HUES6 (cell line): ENCODE data around the gene SLC25A22.

Experiments
- H3K27ac ChIP-seq: 2 replicates; pipeline ENCODE4 v1.7.0; 2013; ENCODE audit warnings: low read depth, mild to moderate bottlenecking, low read length, inconsistent platforms
- H3K27me3 ChIP-seq: 2 replicates; pipeline ENCODE4 v1.6.1; 2013; ENCODE audit warnings: low read length; ENCODE audit not compliant: control insufficient read depth, insufficient read depth
- H3K36me3 ChIP-seq: 2 replicates; pipeline ENCODE4 v1.6.1; 2013; ENCODE audit warnings: low read length; ENCODE audit not compliant: control insufficient read depth, insufficient read depth
- H3K4me1 ChIP-seq: 2 replicates; pipeline ENCODE4 v1.6.1; 2013; ENCODE audit warnings: low read length; ENCODE audit not compliant: control insufficient read depth, insufficient read depth
- H3K4me3 ChIP-seq: 2 replicates; pipeline ENCODE4 v1.5.1; 2013; ENCODE audit warnings: low read depth, low read length
- H3K9ac ChIP-seq: one replicate; pipeline ENCODE4 v1.6.1; 2013; ENCODE audit warnings: mild to moderate bottlenecking, low read length
- H3K9me3 ChIP-seq: 2 replicates; pipeline ENCODE4 v1.6.1; 2013; ENCODE audit warnings: low read depth, low read length; ENCODE audit not compliant: control insufficient read depth, insufficient read depth

The SLC25A22 gene

GRCh38 chr11:832529-833113, 34.5 kb upstream of the SLC25A22 start, which contains the start of gene CD151:
CD151 (plus strand) TSS chr11:832952; CDS start chr11:836070, 3,118 bp downstream.
- Histone ChIP-seq H3K9me3 (no peaks in the 10 kb centered on the region), H3K36me3 (peaks cover 11% of the 10 kb centered on the region), H3K27me3 (peaks cover 49% of the 10 kb centered on the region), H3K4me1 (peaks cover 64% of the 10 kb centered on the region), H3K9ac (peak within 1 kb of the TSS; percentile 70), H3K27ac (peak within 1 kb of the TSS; percentile 22; the same call in 1 of the 2 replicates), H3K4me3 (peak within 1 kb of the TSS; percentile 75)

GRCh38 chr11:831961-832528, 34.0 kb upstream of the SLC25A22 start:
- H3K9me3 ChIP-seq = no peaks in the 10 kb centered on the region
- H3K36me3 ChIP-seq = peaks cover 5% of the 10 kb centered on the region
- peaks cover 55% of the 10 kb centered on the region for H3K27me3 ChIP-seq
- peaks cover 67% of the 10 kb centered on the region for H3K4me1 ChIP-seq
- no peak overlapping the region for H3K27ac ChIP-seq
- H3K4me3 ChIP-seq = peak overlapping the region; percentile 75
- H3K9ac ChIP-seq = peak overlapping the region; percentile 64

- H3K27ac ChIP-seq = no peak overlapping the region
These were observed 33.2 kb upstream of the SLC25A22 start for GRCh38 chr11:831118-831864.

DNA sequence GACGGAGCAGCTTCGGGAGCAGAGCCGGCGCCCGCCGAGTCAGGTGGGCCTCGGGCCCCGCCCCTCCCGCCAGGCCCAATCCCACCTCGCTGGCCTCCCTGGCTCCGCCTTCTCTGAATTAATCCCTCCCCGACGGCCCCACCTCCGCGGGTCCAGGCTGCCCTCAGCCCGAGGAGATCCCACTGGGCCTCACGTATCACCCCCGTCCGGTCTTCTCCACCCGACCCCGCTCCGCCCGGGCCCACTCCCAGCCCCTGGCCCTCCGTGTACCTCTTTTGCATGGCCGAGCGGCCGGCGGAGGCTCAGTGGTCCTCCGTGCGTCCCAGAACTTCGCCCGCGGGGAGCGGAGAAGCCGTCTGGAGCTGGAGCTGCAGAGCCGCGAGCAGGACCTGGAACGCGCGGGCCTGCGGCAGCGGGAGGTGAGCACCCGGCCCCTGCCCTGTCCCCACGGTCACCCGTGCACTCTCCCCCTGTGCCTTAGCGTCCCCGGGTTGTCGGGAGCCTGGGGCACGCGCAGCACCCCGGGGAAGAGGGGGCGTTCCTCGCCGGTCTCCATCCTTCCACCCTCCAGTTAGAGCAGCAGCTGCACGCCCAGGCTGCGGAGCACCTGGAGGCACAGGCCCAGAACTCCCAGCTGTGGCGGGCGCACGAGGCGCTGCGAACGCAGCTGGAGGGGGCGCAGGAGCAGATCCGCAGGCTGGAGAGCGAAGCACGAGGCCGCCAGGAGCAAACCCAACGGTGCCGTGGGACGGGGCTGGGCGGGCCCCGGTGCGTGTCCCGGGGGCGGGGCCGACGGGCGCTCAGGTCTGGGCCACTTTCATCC, 32.4 kb upstream of the SLC25A22 start:
- Histone ChIP-seq H3K4me3 (peak overlapping the region; percentile 62), H3K4me1 (peaks cover 67% of the 10 kb centered on the region), H3K27me3 (peaks cover 70% of the 10 kb centered on the region), H3K9me3 (no peaks in the 10 kb centered on the region), H3K27ac (no peak overlapping the region), H3K36me3 (no peaks in the 10 kb centered on the region), H3K9ac (no peak overlapping the region)

More at GRCh38 chr11:831118-831864, 33.2 kb upstream of the SLC25A22 start:
- Histone ChIP-seq H3K36me3 (no peaks in the 10 kb centered on the region; the same call in 1 of the 2 replicates), H3K4me1 (peaks cover 67% of the 10 kb centered on the region), H3K27me3 (peaks cover 63% of the 10 kb centered on the region), H3K9me3 (no peaks in the 10 kb centered on the region), H3K9ac (no peak overlapping the region), H3K4me3 (peak overlapping the region; percentile 75)

DNA sequence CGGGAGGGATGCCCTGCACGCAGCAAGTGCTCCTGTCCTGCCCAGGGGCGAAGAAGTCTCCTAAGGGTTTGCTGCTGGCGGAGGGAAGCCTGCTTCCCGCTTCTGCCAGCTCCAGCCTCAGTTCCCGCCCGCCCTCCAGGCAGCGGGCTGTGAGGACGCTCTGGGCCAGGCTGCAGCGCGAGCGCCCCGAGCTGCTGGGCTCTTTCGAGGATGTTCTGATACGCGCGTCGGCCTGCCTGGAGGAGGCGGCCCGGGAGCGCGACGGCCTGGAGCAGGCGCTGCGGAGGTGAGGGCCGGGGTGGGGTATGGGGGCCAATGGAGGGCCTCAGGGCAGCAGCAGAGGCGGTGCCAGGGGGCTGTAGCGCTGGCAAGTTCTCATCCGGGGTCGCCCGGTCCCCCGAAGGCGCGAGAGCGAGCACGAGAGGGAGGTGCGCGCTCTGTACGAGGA, 31.8 kb upstream of the SLC25A22 start:
- no peak overlapping the region for H3K27ac ChIP-seq
- peaks cover 64% of the 10 kb centered on the region for H3K4me1 ChIP-seq
- H3K4me3 ChIP-seq = peak overlapping the region; percentile 62
- H3K36me3 ChIP-seq = no peaks in the 10 kb centered on the region
- no peaks in the 10 kb centered on the region for H3K9me3 ChIP-seq
- peaks cover 75% of the 10 kb centered on the region for H3K27me3 ChIP-seq
- no peak overlapping the region for H3K9ac ChIP-seq

DNA sequence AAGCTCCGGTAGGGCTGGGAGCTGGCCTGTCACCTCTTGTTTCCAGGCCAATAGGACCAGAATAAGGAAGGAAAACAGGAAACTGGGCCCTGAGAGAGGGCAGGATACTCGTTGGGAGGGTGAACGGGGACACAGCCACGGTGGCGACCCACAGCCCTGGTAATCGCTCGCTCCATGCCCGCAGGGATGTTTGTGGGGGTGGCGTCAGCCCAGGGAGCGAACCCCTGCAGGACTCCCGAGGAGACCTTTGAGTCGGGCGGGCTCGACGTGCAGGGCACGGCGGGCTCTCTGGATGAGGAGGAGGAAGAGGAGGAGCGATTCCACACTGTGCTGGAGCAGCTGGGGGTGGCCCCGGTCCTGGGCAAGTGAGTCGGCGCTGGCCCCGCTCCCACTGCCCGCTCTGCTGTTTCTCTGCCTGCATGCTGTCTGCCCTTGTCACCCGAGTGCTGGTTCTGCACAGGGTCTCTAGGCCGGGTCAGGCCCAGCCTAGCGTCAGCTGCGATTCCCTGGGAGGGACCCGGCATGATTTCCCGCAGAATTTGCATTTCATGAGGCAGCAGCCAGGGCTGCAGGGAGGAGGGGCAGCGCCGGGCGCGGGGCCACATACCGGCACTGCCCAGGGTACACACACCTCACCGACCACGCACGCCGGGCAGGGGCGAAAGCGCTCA, 31.2 kb upstream of the SLC25A22 start:
- no peaks in the 10 kb centered on the region for H3K9me3 ChIP-seq
- peak overlapping the region; percentile 62 for H3K4me3 ChIP-seq
- no peak overlapping the region for H3K9ac ChIP-seq
- H3K36me3 ChIP-seq = peaks cover 3% of the 10 kb centered on the region; the same call in 1 of the 2 replicates
- H3K27me3 ChIP-seq = peaks cover 75% of the 10 kb centered on the region
- peaks cover 58% of the 10 kb centered on the region for H3K4me1 ChIP-seq
- H3K27ac ChIP-seq = no peak overlapping the region

DNA sequence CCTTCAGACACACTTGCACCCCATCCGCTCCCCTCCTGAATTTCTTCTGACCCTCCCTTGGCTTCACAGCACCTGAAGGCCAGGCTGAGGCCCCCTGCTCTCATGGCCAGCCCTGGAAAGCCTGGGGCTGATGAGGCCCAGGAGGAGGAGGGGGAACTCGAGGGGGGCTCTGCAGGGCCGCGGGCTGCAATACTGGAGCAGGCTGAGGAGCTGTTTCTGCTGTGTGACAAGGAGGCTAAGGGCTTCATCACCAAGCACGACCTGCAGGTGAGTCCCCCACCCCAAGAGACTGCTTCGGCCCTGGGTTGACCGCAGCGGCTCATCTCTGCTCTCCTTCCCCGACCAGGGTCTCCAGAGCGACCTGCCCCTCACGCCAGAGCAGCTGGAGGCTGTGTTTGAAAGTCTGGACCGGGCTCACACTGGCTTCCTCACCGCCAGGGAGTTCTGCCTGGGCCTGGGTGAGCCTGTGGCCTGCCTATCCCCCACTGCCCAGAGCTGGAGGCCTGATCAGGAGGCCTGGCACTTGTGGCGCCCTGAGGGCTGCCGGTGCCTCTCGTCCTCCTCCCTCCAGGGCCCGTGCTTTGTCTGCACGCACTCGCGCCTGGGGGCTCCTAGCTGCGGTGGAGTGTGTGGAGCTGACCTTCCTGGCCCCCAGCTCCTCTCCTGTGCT, 30.6 kb upstream of the SLC25A22 start:
- H3K9me3 ChIP-seq = no peaks in the 10 kb centered on the region
- peaks cover 8% of the 10 kb centered on the region; the same call in 1 of the 2 replicates for H3K36me3 ChIP-seq
- peak overlapping the region; percentile 62 for H3K4me3 ChIP-seq
- H3K4me1 ChIP-seq = peaks cover 51% of the 10 kb centered on the region
- peaks cover 75% of the 10 kb centered on the region for H3K27me3 ChIP-seq
- H3K27ac ChIP-seq = no peak overlapping the region
- H3K9ac ChIP-seq = no peak overlapping the region

- Histone ChIP-seq H3K36me3 (peaks cover 8% of the 10 kb centered on the region; the same call in 1 of the 2 replicates), H3K4me1 (peaks cover 49% of the 10 kb centered on the region), H3K9me3 (no peaks in the 10 kb centered on the region), H3K4me3 (peak within 1 kb of the TSS; percentile 62), H3K27me3 (peaks cover 75% of the 10 kb centered on the region), H3K27ac (no peak within 1 kb of the TSS), H3K9ac (peak within 1 kb of the TSS; percentile 4)
These were observed 29.8 kb upstream of the SLC25A22 start, which contains the start of gene CRACR2B for GRCh38 chr11:827897-828192. CRACR2B (plus strand) TSS chr11:827919; CDS start chr11:828608, 689 bp downstream.

DNA sequence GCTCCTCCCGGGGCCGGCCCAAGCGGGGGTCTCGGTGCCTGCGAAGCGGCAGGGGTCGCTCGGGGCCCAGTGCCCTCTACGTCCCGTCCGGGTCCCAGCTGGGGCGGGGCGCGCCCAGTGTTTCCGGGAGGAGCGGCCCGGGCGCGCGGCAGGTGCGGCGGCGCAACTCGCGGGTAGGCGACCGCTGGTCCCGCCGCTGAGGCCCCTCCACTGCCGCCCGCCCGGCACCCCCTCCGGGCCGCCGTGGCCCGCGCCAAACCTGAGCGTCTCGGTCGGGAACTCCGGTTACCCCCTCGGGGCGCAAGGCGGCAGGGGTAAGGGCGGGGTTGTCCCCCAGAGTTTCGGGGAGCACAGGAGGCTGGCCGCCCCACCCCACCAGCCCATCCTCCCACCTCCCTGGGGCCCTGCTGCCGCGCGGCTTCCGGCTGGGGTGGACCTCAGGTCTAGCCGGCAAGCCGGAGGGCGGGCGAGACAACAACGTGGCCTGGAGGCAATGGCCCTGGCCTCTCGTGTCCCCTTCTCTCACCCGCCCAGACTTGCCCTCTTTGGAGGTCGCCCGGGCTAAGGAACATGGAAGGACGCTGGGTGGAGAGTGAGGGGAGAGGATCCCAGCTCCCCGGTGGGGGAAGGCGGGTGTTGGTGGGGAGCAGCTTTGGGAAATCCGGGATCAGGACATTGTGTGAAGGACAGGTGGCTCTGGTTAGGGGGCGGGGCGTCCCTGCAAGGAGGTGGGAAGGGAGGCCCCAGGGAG, 29.2 kb upstream of the SLC25A22 start:
- Histone ChIP-seq H3K27me3 (peaks cover 72% of the 10 kb centered on the region), H3K9me3 (no peaks in the 10 kb centered on the region), H3K4me3 (peak overlapping the region; percentile 51), H3K27ac (no peak overlapping the region), H3K36me3 (peaks cover 10% of the 10 kb centered on the region; the same call in 1 of the 2 replicates), H3K9ac (peak overlapping the region; percentile 4), H3K4me1 (peaks cover 46% of the 10 kb centered on the region)
